GM08714 (cell line): ENCODE results near the gene KLKB1.
"Not testable (repeated sequence)": the region's sequence is repeated elsewhere in the genome, so short reads cannot be mapped to it uniquely, and the experiment has no call there.

Experiments used
- H3K4me3 ChIP-seq: fragments of 200-500 bp; sonication (Bioruptor generic); 2 replicates; pipeline ENCODE4 v1.5.1; 2014; ENCODE audit warnings: mild to moderate bottlenecking, low read length, inconsistent platforms
- ZNF274 ChIP-seq: IDR thresholded peaks from 2 replicates; pipeline ENCODE4 v1.6.1; 2012; ENCODE audit warnings: mild to moderate bottlenecking, low read depth, low read length

Gene KLKB1

DNA sequence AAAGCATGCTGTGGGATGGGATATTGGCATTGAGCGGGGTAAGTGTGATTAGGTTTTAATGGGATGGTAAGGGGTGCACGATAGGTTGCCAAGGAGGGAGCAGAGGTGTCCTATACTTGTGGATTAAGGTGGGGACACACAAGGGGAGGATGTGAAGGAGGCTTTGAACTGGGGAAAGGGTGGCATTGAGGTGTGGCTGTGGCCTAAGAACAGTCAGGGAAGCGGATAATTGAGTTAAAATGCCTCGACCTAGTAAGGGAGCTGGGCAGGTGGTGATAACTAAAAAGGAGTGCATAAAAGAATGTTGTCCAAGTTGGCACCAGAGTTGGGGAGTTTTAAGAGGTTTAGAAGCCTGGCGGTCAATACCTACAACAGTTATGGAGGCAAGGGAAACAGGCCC, 17.5 kb downstream of the KLKB1 start:
- no peak overlapping the region for H3K4me3 ChIP-seq

DNA sequence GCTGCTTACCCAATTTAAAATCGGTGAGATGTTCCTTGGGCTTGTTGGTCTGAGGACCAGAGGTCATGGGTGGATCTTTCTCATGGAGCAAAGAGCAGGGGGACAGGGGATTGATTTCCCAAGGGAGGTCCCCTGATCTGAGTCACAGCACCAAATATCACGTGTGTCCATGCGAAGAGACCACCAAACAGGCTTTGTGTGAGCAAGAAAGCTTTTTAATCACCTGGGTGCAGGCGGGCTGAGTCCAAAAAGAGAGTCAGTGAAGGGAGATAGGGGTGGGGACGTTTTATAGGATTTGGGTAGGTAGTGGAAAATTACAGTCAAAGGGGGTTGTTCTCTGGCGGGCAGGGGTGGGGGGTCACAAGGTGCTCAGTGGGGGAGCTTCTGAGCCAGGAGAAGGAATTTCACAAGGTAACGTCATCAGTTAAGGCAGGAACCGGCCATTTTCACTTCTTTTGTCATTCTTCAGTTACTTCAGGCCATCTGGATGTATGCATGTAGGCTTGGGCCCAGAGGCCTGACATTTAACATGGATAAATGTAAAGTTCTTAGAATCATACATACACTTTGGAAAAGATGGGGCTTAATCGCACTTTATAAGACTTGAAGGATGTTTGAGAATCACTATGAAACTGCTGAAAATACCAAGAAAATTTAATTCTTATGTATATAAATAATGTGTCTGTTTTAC, 19.9 kb downstream of the KLKB1 start:
- H3K4me3 ChIP-seq: not testable (repeated sequence)

More for the DNA sequence above, 17.5 kb downstream of the KLKB1 start:
- no peak for TF ChIP-seq ZNF274

DNA sequence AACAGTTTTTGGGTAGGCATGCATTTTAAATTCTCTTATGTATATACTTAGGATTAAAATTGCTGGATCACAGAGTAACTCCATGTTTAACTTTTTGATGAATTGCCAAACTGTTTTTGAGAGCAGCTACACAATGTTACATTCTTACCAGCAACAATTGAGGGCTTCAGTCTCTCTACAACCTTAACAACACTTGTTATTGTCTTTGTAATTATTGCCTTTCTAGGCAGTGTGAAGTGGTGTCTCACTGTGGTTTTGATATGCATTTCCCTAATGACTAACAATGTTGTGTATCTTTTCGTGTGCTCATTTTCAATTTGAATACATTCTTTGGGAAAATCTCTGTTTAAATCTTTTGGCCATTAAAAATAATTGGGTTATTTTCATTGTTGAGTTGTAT, 21.3 kb downstream of the KLKB1 start:
- no peak overlapping the region for H3K4me3 ChIP-seq
- TF ChIP-seq ZNF274: no peak

DNA sequence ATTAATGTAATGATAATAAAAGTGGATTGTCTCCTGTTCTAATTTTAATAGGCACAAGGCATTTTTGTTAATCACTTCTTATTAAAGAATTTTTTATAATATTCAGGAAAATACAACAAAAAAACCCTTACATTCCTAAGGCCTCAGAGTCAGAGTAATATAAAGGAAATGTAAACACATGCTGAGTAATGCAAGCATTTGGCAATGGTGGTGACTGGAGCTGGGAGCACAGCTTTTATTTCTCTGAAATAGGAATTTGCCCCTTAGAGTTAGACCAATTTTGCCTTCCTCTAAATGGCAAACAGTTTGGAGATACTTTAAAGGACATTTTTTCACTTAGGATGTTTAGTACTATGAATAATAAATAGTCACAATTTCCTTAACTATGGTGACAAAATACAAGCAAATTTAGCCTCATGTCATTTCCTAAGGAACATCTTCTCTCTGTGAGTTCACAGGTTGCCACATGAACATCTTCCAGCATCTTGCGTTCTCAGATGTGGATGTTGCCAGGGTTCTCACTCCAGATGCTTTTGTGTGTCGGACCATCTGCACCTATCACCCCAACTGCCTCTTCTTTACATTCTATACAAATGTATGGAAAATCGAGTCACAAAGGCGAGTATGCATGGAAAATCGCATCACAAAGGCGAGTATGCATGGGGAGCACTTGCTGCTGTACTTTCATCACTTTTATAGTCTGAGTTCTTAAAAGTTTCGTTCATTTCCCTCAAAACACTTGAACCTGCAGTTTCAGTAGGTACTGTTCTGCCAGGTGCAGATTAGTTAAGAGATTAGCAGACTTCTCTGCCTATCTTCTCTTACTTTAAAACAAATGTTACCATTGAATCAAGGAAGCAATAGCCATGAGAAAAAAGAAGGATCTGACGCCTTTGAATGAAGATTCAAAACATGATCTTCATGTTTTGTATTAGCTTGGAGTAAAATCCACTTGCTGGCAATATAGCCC, 22.8 kb downstream of the KLKB1 start:
- no peak for TF ChIP-seq ZNF274
- H3K4me3 ChIP-seq: no peak overlapping the region

GRCh38 chr4:186250760-186251159, 23.5 kb downstream of the KLKB1 start:
- H3K4me3 ChIP-seq: no peak overlapping the region
- no peak for TF ChIP-seq ZNF274

DNA sequence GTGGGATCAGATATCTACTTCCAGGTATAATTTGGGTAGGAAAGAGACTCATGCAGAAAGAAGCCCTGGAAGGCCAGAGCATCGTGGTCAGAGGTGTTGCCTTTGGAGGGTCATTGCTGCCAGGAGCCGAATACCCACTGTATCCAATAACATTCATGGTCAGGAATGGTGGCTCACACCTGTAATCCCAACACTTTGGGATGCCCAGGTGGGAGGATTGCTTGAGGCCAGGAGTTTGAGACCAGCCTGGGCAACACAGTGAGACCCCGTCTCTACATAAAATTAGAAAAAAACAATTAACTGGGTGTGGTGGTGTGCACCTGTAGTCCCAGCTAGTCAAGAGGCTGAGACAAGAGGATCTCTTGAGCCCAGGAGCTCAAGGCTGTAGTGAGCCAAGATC, 27.8 kb downstream of the KLKB1 start:
- TF ChIP-seq ZNF274: no peak
- no peak overlapping the region for H3K4me3 ChIP-seq

DNA sequence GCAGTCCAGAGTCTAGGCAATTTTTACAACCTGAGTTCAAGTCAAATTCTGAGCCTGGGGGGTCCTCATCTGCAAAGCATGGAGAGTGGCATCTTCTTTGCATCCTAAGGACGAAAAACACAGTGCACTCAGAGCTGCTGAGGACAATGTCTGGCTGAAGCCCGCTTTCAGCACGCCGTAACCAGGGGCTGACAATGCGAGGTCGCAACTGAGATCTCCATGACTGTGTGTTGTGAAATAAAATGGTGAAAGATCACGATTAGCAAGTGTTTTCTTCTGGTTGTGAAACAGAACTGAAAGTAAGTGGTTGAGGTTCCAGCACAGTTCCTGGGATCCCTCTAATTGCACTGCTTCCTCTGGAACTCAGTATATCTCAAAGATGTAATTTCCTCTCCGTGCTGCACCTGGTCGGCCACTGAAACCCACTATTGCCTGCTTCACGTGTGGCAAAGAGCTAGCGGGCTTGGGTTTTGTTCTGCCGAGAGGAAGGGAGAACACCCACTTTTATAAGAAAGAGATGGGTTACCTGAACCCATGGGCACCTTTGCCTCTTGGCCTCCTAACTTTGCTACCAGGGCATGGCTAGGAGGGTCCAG, 31.0 kb downstream of the KLKB1 start:
- no peak for TF ChIP-seq ZNF274
- H3K4me3 ChIP-seq: no peak overlapping the region

GRCh38 chr4:186260117-186260503, 32.8 kb downstream of the KLKB1 start:
- no peak overlapping the region for H3K4me3 ChIP-seq
- TF ChIP-seq ZNF274: no peak

DNA sequence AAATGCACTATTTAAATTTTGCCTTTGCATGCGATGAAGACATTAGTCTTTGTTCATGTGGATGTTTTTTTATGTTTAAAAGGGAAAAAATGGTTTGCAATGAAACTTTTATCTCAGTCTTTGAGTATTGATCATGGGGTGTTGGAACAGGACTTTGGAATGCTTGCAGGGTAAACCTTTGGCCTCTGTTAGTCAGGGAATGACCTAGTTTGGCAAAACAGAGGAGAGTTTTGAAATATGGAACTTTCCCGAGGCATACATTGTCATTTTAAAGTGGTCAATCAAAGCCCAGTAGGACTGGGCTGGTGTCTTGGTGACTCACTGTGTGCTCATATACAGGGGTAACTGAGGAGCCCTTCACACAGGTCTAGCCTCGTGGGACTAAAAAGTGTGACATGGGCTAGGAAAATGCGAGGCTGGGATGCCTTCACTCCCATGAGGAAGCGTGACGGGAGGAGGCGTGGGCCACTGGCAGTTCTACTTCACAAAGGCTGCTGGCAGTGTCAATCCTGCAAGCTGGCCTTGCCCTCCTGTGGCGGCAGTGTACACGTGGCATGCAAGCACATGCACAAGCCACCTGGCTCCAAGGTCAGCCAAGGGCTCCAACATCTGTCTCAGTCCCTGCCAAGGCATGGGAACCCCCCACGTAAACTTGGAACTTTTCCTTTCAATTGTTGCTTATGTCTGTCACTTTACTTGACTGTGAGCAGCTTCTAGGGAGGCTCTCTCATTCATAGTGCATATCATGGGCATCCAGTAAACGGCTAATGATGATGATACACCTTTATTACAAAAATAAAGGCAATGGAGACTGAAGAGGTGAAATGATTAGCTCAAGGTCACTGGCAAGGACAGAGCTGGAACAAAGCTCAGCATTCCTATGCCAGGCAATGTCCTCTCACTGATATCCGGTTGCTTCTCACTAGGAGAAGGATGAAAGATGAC, 33.5 kb downstream of the KLKB1 start:
- H3K4me3 ChIP-seq: no peak overlapping the region
- no peak for TF ChIP-seq ZNF274

GRCh38 chr4:186264660-186265059, 37.4 kb downstream of the KLKB1 start:
- TF ChIP-seq ZNF274: no peak

DNA sequence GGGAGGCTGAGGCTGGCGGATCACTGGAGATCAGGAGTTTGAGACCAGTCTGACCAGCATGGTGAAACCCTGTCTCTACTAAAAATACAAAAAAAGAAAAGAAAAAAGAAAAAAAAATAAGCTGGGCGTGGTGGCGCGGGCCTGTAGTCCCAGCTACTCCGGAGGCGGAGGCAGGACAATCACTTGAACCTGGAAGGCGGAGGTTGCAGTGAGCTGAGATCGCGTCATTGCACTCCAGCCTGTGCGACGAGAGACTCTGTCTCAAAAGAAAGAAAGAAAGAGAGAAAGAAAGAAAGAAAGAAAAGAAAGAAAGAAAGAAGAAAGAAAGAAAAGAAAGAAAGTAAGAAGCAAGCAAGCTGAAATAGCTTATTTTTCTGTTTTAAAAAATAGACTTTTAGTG, 37.9 kb downstream of the KLKB1 start:
- not testable (repeated sequence) for H3K4me3 ChIP-seq

More at GRCh38 chr4:186264660-186265059, 37.4 kb downstream of the KLKB1 start:
- no peak overlapping the region for H3K4me3 ChIP-seq

GRCh38 chr4:186265683-186266652, 38.7 kb downstream of the KLKB1 start, which contains the start of gene F11:
Gene F11 (plus strand): TSS chr4:186266189. CDS start chr4:186267137, 948 bp downstream.
- no peak within 1 kb of the TSS for H3K4me3 ChIP-seq
- no peak for TF ChIP-seq ZNF274
